ENCODE results near the gene DBNL. TPM values are rescaled to one million over a fixed set of nuclear protein-coding genes. Genes with fewer than 3 reads are reported as not detected.

Gene DBNL
- total and polyA plus RNA-seq, 2 of the 13 experiments (the other 11 are each of a cell fraction or from before 2014, with no cell fraction given) = 20.8 to 35.1 TPM

DNA sequence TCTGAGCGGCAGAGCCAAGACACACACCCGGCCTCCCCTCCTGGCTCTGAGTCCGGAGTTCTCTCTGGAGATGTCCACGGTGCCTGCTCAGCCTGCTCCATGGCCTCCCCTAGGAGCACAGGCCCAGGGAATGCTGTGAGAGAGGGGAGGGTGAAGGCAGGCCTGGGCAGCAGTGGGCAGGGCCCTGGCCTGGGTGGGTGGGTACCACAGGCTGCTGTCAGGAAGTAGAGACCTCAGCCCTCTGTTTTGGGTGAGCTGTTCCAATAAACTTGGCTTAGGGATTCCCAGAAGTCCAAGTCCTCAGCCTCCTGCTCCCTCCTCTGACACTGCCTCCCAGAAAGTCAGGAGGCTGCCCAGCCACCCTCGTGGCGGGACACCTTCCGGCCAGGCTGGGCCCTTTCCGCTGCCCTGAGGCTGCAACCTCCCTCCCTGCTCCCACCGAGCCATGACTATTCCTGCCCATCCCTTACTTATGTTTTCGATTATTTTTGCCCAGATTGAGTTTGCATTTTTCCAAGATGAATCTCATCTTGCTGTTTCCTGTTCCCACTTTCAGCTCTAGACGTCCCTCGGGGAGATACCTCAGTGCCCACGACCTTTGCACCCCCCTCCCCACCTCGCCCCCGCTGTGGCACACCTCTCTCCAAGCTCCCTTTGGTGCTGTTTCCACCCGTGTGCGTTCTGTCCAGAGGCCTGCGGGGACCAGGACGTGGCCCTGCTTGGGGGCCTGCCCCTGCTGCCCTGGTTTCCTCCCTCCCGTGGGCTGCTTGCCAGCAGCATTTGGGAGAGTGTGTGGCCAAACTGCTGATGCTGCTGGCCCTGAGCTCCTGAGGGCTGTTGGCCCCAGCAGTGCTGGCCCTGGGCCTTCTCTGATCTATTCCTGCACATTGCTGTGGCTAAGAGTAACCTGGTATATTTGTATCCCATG is 43.7 kb downstream of the DBNL start (continued):
- TF ChIP-seq PRDM15 (CRISPR knock-in tag; IDR thresholded peaks at IDR 0.05) = no peak
- no peak for TF ChIP-seq ZIK1 (CRISPR knock-in tag; IDR thresholded peaks at IDR 0.05; ENCODE audit: borderline replicate concordance, low read depth)
- no peak for TF ChIP-seq ZNF337 (CRISPR knock-in tag; IDR thresholded peaks at IDR 0.05; ENCODE audit: borderline replicate concordance, low read depth)
- TF ChIP-seq ZNF264 (CRISPR knock-in tag; IDR thresholded peaks at IDR 0.05) = no peak
- 0 out of 2 replicates have a peak, but pooled peaks have one; percentile 25 for TF ChIP-seq HIVEP1 (CRISPR knock-in tag; IDR thresholded peaks at IDR 0.05)
- no peak for TF ChIP-seq CCDC6 (CRISPR knock-in tag; IDR thresholded peaks at IDR 0.05)
- no peak for TF ChIP-seq ATF7-NPFF (CRISPR knock-in tag; IDR thresholded peaks at IDR 0.05; ENCODE audit: low read depth)
- TF ChIP-seq ZUFSP (CRISPR knock-in tag; IDR thresholded peaks at IDR 0.05; ENCODE audit: borderline replicate concordance) = no peak
- TF ChIP-seq ELK4 (CRISPR knock-in tag; IDR thresholded peaks at IDR 0.05; ENCODE audit: borderline replicate concordance) = no peak
- TF ChIP-seq MTF1 (CRISPR knock-in tag; IDR thresholded peaks at IDR 0.05) = no peak
- TF ChIP-seq PATZ1 (CRISPR knock-in tag; IDR thresholded peaks at IDR 0.05) = peak; percentile 33; the same call in 1 of the 2 replicates
- no peak for TF ChIP-seq NFE2L1 (CRISPR knock-in tag; IDR thresholded peaks at IDR 0.05; ENCODE audit: borderline replicate concordance)
- TF ChIP-seq, protein P1, sequence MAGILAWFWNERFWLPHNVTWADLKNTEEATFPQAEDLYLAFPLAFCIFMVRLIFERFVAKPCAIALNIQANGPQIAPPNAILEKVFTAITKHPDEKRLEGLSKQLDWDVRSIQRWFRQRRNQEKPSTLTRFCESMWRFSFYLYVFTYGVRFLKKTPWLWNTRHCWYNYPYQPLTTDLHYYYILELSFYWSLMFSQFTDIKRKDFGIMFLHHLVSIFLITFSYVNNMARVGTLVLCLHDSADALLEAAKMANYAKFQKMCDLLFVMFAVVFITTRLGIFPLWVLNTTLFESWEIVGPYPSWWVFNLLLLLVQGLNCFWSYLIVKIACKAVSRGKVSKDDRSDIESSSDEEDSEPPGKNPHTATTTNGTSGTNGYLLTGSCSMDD (CRISPR knock-in tag; IDR thresholded peaks at IDR 0.05) = no peak
- no peak for TF ChIP-seq SP2 (CRISPR knock-in tag; IDR thresholded peaks at IDR 0.05)
